Activated CD4-positive, alpha-beta T cell treated with anti-CD3 and anti-CD28 coated beads, Interleukin-10, Interleukin-2, amounts not matched to agents 100 ng/mL and 50 ng/mL, durations not matched to agents 16 hours and 8 hours (primary cell): Measurements from ENCODE around the gene SLC6A2.
"Not testable (repeated sequence)": the region's sequence is repeated elsewhere in the genome, so short reads cannot be mapped to it uniquely, and the experiment has no call there.

Experiments used
- DNase-seq: peaks from one replicate; pipeline ENCODE4 v3.0.0-alpha.2; 2020

Gene SLC6A2

DNA sequence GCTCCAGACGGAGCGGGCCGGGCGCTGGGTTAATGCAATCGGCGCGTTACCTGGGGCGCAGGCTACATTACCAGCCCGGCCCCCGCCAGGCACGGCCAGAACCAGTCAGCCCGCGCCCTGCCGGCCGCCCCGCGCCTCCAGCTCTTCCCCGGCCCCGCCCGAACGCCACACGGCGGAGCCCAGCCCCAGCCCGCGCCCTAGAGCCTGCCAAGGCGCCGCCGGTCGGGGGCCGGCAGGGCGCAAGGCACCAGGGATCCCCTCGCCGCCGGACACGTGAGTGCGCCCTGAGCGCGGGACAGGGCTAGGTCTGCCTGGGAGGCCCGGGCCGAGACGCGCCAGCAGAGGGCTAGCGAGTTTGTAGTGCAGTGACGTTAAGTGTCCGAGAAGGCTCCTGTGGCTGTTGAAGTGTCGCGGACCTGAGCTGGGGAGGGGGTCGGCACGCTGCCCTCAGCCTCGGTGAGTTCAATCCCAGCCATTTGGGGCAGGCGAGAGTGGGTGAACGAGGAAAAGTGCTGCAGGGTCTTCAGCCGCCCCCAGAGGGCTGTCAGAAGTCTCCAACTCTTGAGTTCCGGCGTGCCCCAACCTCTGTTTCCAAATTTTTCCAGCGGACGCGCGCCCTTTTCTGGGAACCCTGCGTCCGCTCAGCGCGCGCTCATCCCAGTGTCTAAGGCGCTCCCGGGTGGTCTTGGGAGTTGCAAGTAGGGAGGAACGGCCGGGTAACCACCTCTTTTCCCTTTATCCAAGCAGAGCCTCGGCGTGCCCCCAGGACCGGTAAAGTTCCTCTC lies at the start of gene SLC6A2:
SLC6A2 (plus strand) TSS at position 92 of the 785 bp plus-strand sequence. CDS start 707 bp downstream, outside the sequence.
- DNase-seq = no peak

DNA sequence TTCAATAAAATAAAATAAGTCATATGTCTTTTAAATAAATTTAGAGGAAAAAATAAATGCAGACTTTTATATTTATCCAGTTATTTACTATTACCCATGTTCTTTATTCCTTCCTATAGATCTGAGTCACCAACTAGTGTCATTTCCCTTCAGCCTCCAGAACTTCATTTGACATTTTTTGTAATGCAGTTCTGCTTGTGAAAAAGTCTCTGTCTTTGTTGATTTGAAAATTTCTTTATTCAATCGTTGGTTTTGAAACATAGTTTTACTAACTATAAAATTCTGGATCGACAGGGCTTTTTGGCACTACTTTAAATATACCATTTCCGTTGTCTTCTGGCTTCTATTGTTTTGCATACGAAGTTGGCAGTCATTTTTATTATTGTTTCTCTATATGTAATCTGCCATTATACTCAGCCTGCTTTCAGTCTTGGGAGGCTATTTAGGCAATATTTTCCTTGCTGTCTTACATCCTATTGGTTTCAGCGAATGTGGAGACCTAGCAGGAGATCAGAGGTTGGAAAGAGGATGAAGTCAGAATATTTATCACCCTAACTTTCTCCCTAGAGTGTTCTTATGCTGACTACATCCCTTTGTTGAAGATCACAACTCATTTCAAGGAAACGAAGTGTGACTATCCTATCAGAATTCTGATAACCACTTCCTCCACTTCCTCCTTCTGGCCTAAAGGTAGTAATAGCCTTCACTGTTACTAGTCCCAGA lies 42.0 kb upstream of the SLC6A2 start:
- DNase-seq = no peak

DNA sequence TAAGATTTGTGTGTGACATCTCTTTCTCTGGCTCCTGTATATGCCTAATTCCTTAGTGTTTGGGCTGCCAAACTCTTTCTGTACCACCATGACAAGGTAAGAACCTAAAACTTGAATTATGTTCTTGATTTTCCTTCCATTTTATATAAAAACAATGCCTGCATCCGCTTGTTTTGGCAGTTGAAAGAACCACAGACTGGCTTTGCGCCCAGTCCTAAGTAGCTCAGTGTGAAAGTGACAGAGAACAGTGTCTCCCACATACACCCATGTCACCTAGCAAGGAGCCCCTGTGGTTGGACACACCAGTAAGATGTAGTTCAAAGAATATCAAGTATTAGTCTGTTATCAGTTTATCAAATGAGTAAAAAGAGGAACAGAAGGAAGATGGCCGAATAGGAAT lies 40.7 kb upstream of the SLC6A2 start:
- DNase-seq = no peak

DNA sequence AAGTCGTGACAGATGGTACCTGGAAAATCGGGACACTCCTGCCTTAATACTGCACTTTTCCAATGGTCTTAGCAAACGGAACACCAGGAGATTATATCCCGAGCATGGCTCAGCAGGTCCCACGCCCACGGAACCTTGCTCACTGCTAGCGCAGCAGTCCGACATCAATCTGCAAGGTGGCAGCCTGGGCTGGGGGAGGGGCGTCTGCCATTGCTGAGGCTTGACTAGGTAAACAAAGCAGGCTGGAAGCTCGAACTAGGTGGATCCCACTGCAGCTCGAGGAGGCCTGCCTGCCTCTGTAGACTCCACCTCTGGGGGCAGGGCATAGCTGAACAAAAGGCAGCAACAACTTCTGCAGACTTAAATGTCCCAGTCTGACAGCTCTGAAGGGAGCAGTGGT lies 40.1 kb upstream of the SLC6A2 start:
- not testable (repeated sequence) for DNase-seq

DNA sequence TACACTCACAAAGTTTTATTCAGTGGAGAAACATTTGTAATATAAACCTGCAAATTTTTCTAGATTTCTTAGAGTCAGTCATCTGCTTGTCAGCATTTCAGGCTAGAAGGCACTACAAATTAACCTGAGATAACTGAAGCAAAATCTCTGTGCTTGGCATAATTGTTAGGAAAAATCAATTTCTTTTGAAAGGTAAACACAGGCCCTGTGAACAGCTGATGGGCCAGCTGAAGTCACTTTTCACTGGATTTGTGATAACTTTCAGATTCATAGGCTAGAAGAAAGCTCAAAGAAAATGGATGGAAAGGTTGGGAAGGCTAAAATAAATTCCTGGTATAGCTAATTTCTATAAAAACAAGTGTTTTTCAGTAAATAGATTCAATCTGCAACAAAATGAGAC lies 34.0 kb upstream of the SLC6A2 start:
- DNase-seq = no peak

DNA sequence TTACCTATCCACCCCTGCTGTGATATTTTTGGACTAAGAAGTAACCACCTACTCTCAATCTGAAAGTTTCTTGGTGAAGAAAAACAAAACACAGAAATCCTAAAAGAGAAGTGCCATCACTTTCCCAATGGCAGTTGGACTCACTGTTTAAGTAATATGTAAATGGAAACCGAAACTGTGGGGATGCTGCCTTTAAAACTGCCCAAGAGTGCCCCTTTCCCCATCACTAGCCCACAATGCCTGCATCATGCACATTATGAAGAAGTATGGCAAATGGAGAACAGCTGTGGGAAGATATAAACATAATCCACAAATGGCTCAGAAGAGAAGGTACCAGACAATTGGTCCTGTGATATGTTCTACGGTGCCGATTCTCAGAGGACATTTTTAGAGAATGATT lies 33.5 kb upstream of the SLC6A2 start:
- DNase-seq = no peak

DNA sequence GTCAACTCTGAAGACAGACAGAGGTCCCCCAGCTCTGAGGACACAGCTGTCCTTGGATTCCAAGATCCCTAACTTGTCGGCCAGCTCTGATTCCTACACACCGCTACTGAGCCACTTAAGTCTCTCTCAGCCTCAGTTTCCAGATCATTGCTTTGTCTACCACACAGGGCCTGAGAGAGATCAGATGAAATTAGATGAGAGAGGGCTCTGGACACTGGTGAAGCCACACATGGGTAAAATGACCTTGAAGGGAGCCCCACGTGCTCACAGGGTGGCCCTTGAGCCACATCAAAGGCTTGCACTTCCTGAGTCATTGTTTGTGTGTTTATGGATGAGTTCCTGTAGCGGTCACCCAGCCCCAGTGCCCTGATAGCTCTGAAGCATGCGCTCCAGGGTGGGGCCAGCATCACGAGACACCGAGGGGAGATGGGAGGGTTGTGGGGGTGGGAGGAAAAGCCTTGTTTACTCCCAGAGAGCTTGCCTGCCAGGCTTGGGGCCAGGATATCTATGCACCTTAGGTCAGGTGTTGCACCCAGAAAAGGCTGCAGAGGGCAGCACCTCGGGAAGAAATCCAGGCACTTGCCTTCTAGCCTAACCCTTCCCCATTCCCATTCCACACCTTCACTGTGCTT lies 32.7 kb upstream of the SLC6A2 start:
- no peak for DNase-seq

DNA sequence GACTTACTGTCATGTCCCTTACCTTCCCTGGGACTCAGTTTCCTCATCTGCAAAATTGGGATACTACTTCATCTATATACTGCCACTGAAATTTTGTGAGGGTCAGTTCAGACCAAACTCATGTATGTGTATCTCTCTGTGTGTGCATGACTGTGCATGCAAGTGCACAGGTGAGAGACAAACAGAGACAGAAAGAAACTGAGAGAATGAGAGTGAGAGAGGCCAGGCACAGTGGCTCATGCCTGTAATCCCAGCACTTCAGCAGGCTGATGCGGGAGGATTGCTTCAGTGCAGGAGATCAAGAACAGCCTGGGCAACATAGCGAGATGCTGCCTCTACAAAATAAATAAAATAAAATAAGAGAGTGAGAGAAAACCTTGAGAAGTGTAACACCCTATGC lies 32.1 kb upstream of the SLC6A2 start:
- DNase-seq = no peak

DNA sequence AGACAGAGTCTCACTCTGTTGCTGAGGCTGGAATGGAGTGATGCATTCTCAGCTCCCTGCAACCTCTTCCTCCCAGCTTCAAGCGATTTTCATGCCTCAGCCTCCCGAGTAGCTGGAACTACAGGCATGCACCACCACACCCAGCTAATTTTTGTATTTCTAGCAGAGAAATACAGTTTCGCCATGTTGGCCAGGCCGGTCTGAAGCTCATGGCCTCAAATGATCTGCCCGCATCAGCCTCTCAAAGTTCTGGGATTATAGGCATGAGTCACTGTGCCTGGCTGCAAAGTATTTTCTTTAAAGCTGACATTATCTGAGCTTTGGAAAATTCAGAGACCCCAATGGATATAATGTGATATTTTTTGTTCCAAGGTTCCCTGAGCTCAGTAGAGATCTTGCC lies 31.1 kb upstream of the SLC6A2 start:
- DNase-seq = no peak

DNA sequence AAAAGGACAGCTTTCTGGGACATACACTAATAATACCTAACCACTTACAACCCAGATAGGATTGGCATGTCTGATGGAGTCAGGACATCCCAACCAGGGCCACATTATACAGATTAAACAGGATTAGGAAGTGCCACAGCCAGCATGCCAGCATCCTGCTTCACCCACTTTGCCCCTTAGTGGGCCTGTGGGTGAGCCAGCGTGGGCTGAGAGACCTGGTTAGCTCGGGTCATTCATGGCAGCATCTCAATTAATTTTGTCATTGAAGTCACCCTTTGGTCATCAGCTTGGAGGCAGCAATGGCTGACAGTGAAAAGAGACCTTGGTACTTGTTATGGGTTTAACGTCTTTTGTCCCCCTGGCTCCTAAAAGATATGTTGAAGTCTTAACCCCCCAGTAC lies 29.9 kb upstream of the SLC6A2 start:
- DNase-seq = no peak

DNA sequence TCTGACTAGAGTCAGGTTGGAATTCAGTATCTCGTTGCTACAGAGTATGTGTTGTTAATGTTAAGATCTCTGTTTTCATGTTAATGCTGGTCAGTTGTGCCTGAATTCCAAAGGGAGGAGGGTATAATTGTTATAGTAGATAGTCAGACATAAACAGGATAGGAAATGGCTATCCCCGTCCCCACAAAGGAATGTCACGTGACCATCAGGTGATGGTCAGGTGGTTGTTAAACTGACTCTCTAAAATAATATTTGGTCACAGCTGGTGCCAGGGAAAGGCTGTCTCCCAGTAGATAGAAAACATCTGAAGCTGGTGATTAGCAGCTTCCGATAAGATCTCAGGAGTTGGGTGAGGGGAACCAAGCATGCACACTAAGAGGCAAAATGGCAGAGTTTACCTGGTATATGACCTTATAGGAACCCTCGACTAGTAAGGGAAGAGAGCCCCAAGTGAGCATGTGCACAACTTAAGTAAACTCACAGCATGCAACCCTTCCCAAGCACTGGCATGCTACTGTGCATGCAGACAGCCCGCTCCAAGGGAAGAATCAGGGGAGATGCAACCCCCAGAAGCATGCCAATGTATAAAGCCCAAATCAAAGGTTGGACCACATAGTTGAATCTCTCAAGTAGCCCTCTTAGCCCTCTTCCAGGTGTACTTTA lies 27.4 kb upstream of the SLC6A2 start:
- DNase-seq = no peak

DNA sequence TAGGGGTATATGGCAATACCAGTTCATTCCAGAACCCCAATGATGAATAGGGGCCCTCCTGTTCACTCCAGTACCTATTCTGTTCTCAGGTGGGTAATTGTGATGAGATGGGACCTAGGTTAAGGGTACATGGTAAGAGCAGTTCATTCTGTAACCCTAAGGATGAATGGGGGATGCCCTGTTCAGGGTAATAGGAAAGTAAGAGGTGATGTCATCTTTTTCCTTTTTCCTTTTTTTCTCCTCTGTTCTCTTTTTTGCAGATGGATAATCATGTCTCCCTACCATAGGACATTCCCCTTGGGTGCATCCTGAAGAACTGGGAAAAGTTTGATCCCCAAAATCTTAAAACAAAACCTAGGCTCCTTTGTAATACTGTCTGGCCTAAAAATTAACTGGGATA lies 25.0 kb upstream of the SLC6A2 start:
- no peak for DNase-seq

DNA sequence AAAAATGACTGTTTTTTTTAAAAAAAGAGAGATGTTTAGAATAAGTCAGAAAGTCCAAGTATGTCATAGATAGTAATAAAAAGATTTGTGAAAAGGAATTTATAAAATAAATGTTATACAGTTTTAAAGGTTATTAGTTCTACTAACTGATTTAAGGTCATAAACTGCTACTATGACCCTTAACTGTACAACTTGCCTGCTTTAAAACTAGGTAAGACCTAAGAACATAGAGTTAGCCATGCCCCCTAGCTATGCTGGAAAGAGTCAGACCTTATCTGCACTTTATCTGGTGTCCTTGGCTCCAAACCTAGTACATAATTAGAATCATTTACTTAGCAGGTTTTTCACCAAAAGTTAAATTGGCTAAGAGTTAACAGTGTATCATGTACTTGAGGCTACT lies 23.5 kb upstream of the SLC6A2 start:
- no peak for DNase-seq

DNA sequence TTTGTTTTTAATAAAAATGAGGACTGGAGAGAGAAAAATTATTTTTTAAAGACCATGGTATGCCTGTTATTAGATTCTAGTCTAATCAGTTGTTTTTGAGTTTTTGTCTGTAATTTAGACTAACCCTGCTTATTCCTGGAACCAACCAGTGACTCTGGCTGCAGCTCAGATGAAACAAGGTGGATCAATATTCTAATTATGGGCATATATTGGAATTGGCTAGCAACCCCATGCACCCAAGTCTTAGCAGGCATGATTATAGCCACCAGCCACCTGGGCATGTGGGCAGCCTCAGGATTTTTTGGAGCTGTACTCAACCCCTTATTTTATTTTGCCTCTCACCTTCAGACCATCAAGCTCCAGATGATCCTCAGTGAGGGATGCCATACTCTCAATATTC lies 21.6 kb upstream of the SLC6A2 start:
- no peak for DNase-seq

DNA sequence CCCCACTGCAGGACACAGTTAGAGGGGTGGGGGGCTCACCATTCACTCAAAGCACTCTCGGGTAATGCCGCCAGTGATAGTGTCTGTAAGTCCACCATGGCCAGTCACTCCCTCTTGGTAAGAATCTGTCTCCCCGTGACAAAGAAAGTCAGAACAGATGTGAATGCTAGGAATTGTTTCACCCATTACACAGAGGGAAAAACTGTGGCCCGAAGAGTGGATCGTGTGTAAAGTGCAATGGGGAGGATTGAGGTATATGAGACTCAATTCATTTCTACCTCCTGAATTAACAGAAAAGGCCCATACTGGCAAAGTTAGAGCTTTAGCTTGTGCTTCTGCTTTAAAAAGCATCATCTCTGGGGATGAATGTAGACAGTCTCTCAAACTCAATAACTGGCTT lies 17.5 kb upstream of the SLC6A2 start:
- no peak for DNase-seq

DNA sequence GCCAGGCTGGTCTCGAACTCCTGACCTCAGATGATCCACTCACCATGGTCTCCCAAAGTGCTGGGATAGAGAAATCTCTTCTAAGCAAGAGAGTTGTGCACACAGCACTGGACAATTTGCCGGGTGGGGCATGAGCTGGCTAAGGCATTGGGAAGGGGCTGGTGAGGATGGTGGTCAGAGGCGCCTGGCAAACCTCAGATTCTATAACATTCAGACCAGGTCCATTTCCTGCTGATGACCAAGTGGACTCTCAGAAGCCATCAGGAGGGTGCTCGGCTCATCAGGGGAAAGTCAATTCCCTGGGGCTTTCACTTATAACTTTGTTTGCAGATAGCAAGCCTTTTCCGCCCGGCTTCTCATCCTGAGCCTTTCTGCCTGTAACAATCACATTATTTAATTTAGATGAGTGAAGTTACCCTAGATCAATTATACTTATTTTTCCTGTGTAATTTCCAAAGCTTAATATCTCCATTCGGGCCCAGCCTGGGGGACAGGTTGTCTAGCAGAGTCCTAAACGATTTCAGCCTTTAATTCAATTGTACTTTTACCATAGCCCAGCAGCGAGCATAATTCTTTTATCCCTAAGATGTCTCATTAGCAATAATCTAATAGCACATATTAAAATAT lies 15.0 kb upstream of the SLC6A2 start:
- no peak for DNase-seq

DNA sequence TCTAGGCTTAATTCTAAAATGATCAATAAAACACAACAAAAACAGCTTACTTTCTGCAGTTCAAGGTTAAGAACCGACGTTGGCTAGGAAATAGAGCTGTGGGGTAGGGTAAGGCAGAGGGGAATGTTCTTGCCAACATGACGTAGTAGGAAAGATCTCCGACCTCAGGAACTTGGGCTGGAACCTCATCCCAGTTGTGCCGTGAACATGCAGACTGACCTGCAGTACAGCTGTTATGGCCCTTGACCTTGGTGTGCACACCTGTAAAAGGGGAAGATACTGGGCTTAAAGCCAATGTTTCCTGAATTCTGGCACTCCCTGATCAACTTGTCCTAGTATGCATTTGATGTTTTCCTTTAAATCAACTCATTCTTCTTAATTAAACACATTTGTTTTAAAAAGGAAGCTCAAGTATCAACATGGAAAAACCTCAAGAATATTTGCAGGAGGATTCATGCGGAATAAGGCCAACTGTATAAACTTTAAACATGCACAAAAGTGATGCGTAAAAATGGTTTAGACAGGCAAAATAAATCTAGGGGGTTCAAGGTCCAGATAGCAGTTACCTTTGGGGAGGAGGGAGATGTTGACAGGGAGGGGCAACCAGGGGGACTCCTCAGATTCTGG lies 14.2 kb upstream of the SLC6A2 start:
- DNase-seq = no peak

DNA sequence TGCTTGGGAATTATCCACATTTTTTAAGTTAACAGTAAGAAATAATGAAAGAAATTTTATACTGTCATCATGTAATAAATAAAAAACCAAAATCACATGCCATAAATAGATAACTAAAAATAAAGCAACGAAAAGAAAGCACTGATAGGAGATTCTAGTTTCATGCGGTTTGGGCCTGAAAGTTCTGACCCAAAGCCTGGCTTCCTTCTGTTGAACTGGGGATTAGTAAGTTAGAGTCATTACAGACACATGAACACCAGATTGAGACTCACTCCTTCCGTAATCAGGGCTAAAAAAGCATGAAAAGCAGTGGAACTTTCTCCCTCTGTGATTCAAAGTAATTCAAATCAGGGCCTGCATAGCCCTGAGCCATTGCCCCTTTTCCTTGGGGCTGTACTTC lies 13.2 kb upstream of the SLC6A2 start:
- no peak for DNase-seq

DNA sequence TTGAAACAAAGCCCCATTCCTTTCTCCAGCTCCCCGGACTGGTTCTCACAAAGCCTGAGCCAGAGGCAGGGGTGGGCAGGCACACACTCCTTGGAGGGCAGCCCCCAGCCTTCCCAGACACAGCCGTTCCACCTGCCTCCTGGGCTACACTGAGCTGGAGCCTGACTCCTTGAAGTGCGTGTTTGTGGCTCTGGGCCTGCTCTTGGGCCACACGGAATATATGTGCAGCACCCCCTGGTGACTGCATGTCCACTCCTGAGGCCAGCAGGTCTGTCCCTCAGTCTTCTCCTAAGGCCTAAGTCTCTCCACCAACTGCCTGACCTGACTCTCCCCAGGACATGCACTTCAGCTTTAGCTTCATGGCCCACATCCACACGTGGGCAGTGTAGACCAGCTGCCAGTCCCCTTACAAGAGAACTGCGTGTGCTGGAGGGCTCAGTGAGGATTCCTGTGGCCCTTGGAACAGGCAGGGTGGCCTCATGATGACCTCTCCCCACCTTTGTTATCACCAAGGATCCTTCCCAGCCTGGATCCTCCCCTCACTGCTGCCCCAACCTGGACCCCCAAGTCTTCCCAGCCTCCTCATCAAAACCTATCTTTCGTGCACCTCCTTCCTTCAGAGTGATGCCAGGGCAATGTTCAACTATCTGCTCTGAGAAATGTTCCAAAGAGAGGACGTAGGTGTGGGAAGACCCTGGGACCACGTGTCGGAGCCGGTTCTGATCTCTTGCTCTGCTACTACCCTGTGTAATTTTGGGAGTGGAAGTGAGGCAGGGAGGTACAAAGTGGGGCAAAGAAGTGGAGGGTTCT lies 12.4 kb upstream of the SLC6A2 start:
- no peak for DNase-seq

DNA sequence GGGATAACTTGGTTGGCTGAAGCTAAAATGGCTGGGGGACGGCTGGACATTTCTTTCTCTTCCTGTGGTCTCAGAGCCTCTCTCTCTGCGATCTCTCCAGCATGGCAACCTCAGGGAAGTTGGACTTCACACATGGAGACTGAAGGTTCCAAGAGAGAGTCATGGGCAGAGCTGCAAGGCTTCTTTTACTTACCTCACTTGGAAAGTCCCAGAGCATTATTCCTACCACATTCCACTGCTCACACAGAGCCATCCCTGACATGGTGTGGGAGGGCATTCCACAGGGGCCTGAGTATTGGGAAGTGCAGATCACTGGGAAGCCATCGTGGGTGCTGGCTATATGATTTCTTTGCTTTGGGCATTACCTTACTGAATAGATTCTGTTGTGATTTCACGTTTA lies 9.8 kb upstream of the SLC6A2 start:
- no peak for DNase-seq

DNA sequence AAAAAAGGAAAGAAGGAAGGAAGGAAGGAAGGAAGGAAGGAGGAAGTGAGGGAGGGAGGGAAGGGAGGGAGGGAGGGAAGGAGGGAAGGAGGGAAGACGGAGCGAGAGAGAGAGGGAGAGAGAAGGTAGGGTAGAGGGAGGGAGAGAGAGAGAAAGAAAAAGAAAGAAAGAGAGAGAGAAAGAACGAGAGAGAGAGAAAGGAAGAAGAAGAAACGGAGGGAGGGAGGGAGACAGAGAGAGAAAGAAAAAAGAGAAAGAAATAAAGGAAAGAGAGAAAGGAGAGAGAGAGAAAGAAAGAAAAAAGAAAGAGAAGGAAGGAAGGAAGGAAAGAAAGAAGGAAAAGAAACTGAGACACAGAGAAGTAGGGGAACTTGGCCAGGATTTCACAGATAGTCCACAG lies 8.4 kb upstream of the SLC6A2 start:
- no peak for DNase-seq

DNA sequence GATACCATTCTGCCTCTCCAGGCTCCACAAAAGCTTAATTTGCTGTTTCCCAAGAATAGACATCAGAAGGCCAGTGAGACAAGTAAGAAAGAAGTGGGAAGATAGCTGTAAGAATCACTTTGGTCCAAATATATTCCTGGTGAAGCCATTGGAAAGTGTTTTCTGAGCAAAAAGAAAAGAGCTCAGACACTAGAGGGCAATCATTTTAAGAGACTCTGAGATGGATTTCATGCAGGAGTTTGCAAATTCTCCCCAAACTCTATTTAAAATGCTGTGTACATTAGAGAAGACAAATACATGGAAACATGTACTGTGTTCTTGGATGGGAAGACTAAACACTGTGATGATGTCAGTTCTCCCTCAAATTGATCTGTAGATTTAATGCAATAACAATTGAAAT lies 8.0 kb upstream of the SLC6A2 start:
- no peak for DNase-seq
